GM10266 (cell line): ENCODE data around the gene MELTF.

ENCODE experiments used
- DNase-seq: peaks from one replicate; pipeline ENCODE4 v3.0.0; 2012; ENCODE audit errors: extremely low spot score
- TF ChIP-seq, protein P1 (sequence below): IDR thresholded peaks from 2 replicates; pipeline ENCODE4 v1.5.1; 2012; ENCODE audit warnings: mild to moderate bottlenecking, low read depth; ENCODE audit not compliant: control insufficient read depth, insufficient read depth; ENCODE audit errors: missing control alignments

Gene MELTF

DNA sequence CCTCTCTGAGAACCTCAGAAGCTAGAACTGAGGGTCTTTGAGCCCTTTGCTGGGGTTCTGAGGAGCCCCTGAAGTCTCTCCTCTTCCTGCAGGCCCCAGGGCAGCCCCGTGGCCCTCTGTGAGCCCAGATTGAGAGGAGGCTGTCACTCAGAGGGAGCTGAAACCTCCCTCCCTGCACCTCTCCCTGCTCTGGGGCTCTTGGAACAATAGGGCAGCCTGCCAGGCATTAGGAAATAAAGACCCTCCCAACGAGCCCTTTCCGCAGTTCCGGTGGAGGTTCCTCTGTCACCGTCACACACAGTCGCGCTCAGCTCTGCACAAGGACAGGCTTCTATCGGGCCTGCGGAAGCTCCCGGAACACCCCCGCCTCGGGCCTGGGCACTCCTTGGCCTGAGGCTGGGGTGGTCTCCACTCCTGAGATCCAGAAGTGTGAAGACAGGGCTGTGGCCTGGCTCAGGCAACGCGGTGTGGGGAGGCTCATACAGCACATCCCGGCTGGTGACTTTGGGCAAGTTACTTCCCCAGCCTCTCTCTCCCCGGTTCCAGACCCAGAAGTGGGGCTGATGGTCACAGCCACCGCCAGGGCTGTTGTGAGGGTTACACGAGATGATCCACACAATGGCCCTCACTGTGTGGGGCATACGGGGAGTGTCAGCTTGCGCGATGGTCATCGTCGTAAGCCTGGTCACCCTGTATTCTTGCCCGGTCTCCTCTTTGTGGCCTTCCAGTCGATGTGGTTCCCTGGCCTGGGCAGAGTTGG is 17.7 kb downstream of the MELTF start:
- TF ChIP-seq, protein P1, sequence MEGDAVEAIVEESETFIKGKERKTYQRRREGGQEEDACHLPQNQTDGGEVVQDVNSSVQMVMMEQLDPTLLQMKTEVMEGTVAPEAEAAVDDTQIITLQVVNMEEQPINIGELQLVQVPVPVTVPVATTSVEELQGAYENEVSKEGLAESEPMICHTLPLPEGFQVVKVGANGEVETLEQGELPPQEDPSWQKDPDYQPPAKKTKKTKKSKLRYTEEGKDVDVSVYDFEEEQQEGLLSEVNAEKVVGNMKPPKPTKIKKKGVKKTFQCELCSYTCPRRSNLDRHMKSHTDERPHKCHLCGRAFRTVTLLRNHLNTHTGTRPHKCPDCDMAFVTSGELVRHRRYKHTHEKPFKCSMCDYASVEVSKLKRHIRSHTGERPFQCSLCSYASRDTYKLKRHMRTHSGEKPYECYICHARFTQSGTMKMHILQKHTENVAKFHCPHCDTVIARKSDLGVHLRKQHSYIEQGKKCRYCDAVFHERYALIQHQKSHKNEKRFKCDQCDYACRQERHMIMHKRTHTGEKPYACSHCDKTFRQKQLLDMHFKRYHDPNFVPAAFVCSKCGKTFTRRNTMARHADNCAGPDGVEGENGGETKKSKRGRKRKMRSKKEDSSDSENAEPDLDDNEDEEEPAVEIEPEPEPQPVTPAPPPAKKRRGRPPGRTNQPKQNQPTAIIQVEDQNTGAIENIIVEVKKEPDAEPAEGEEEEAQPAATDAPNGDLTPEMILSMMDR, result no peak
- DNase-seq, result no peak

DNA sequence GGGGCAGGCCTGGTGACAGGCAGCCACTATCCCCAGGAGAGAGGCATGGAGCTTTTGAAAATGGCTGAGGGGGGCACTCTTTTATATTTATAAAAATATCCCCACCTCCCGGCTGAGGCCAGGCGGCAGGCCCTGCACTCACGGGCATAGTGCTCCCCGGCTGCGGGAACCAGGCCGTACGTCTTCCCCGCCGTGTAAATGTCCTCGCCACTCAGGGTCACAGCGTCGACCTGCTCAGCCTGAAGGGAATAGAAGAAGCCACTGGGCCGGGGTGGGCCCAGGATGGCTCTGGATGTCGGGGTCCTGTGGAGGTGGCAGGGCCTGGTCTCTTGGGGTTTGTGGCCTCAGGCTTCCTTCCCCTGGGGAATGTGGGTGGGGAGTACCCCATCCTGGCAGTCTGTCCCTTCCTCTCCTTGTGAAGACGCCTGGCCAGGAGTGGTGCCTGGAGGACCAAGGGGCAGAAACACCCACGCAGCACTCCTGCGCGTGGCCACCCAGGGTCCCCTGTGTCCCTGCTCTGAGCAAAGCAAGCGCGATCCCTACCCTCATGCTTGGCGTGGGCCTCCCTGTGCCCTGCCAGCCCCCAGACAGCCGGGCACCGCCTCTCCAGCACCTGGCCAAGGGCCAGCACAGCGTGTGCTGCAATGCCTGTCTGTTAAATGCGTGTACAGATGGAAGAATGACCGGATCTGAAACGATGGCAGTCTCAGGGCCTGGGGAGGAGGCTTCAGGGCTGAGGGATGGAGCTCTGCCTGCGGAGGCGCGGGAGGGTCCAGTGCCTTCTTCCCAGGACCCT is 18.9 kb downstream of the MELTF start:
- DNase-seq, result no peak
- TF ChIP-seq, protein P1, result no peak

DNA sequence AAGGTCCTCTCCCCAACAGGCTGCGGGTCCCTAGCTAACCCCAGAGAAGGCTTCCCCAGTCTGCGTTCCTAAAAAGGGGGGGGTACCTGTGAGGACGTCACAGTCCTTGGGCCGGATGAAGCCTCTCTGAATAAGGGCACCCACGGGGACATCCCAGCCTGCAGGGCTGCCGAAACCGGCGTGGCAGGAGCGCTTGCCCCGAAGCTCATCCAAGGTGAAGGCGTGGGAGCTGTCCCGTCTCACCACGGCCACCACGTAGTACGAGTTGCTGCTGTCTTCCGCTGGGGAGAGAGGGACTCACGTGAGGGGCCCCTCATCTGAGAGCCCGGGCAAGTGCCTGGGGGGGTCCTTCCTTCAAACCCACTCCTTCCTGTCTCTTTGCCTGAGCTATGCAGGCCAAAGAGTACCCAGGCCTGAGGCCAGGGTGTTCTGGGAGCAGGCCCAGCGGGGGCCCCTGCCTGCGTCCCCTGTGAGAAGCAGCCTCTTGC is 20.0 kb downstream of the MELTF start:
- no peak for DNase-seq
- TF ChIP-seq, protein P1, result no peak

DNA sequence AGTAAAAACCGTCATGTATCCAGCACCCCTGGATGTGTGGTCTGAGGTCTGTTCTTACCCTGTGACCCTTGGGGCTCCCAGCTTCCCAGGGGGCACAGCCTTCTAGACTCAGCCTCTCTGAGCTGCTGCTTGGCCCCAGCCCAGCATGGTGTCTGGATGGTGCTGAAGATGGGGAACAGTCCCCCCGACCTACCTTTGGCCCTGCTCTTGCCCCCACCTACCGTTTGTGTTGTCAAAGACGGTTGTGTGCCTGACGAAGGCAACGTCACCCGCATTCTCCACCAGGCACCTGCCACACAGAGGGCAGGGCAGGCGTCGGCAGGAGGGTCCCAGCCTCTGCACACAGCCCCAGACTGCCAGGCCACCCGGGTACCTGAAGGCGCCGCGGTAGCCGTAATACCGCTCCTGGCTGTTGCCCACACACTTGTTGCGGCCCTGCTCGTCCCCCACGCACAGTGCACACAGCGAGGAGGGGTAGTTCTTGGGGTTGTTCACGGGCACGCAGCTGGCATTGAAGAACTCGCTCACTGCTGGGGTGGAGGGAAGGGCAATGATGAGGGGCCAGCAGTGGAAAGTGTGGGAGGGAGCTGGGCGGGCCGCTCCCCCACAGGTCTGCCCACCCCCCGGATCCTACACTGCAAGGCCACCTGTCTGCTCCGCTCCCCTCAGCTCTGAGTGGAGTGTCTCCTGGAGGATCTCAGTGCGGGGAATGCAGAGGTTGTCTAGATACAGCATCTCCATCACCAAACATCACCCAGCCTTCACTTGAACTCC is 21.0 kb downstream of the MELTF start:
- TF ChIP-seq, protein P1, result no peak
- DNase-seq, result no peak

DNA sequence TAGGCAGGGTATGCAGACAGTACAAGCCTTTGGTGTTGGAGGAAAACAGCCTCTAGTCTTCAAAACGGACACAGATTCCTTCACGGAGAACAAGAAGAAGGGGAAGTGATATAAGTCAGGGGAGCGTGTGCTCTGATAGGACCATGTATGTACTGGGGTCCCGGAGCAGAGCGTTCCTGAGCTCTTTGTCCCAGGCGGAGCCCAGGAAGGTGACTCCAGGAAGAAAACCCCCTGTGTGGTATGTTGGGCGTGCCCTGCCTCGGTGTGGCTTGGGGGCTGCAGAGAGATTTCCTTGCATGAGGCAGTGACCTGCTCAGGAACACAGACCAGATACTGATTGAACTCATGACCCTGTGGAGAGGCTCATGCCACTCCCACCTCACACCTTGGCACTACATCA is 21.7 kb downstream of the MELTF start:
- TF ChIP-seq, protein P1, result no peak
- DNase-seq, result no peak

DNA sequence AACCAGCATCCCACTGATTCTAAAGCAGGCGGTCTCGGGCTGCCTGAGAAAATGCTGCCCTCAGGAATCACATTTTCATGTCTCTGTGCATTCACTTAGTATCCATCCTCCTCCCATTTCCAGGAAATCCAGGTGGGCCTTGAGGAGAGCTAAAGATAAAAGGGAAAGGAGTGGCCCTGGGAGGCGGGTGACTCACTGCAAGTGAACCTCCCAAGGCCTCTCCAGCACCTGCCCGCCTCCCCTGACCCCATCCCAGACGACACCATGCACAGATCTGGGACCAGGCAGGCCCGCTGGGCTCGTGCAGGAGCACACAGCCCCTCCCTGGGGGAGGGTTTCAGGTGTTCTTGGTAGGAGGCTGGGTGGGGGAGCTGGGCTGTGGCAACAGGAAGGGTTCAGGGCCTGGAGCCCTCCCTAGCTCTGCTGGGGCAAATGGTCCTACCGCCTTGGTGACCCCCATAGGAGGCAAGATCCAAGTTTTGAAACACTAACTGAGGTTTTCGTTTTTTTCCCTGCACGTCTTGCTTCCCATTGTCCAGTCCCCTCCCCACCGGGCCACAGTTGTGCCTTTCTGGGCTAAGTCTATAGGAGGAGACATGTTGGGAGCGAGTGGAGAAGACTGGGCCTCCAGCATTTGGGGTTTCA is 22.2 kb downstream of the MELTF start:
- DNase-seq, result no peak
- TF ChIP-seq, protein P1, result no peak
